ENCODE data around the gene DRAM1.

Gene DRAM1

DNA sequence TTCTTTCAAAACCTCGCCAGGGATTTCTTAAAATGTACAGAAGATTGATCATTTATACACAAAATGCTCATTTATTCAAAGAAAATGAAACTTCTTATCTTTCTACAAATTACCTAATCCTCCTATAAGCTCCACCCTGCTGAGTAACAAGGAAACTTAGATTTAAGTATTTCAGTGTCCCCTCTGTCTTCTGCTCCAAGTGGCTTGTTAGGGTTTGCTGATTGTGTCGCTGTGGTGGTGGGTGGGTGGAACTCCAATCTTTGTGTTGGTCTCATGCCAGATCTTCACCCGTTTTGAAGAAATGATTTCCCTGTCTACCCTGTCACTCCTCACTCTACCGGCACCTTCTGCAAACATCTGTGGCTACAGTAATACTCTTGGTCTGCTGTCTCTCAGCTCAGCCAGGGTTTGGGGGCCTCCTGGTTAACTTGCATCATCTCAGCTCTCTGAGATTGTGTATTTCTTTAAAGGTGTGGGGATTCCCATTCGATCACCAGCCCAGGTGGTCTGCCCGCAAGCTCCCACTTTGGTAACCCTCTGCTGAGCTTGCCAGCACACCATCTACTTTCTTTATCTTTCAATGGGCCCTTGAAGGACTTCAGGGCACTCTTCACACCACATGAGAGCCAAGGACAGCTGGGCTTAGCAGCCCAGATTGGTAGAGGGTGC, 73.8 kb downstream of the DRAM1 start:
- Histone ChIP-seq H3K18ac (ENCODE audit: low read depth in 1 of 2, low read length in 2 of 2) (no peak overlapping the region), H2AFZ (ENCODE audit: low read depth, low read length) (no peak overlapping the region), H3K4me1 (ENCODE audit: control insufficient read depth, insufficient read depth, low read depth, low read length) (no peaks in the 10 kb centered on the region), H3K14ac (ENCODE audit: low read length in 2 of 2) (no peak overlapping the region), H3K36me3 (ENCODE audit: control insufficient read depth in 1 of 2, insufficient read depth in 2 of 2, low read depth in 1 of 2, low read length in 2 of 2) (no peaks in the 10 kb centered on the region), H3K9ac (ENCODE audit: low read length) (no peak overlapping the region), H3K79me1 (replicated peaks; ENCODE audit: low read length, poor library complexity, severe bottlenecking) (no peaks in the 10 kb centered on the region), H3K4ac (ENCODE audit: low read depth in 1 of 2, low read length in 2 of 2) (no peak overlapping the region), H2AK5ac (ENCODE audit: low read length, severe bottlenecking) (no peak overlapping the region), H3K4me3 (ENCODE audit: insufficient read depth in 1 of 2, low read depth in 1 of 2, low read length in 2 of 2) (no peak overlapping the region), H2BK5ac (ENCODE audit: low read depth, low read length, poor library complexity, severe bottlenecking) (no peak overlapping the region), H4K91ac (ENCODE audit: low read length) (no peak overlapping the region), H3K23ac (ENCODE audit: low read length in 2 of 2) (no peak overlapping the region), H3K27ac (ENCODE audit: low read length, poor library complexity, severe bottlenecking) (no peak overlapping the region), H3K4me2 (ENCODE audit: low read length, poor library complexity, severe bottlenecking) (no peak overlapping the region), H2BK120ac (ENCODE audit: low read depth, low read length) (no peak overlapping the region), H2BK12ac (ENCODE audit: low read length in 2 of 2) (no peak overlapping the region), H2BK15ac (ENCODE audit: low read depth, poor library complexity, severe bottlenecking) (no peak overlapping the region), H3K9me3 (ENCODE audit: control insufficient read depth, low read length) (no peaks in the 10 kb centered on the region), H4K8ac (ENCODE audit: low read length) (no peak overlapping the region), H3K27me3 (ENCODE audit: control insufficient read depth in 1 of 2, insufficient read depth in 1 of 2, low read length in 2 of 2) (no peaks in the 10 kb centered on the region)
- WGBS = 84% methylated on average over 5 of the region's 6 CpGs
- no peak for DNase-seq

DNA sequence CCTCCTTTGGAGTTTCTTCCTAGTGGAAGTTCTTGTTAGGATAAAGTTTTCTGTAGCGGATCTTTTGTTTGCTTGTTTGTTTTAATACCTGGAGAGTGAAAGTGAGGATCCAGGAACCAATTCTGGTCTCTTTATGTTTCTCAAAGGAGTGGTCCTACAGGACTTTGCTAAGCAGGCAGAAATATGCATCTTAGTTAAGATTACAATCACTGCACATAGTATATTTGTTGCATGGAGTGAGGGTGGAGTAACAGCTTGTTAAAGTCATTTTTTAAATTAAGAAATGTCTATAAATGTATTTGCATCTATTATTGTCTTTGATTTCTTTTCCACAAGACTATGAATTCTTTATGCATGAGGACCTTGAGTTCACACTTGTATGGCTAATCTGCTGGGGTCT, 76.7 kb downstream of the DRAM1 start:
- Histone ChIP-seq H4K8ac (ENCODE audit: low read length) (no peak overlapping the region), H2BK12ac (ENCODE audit: low read length in 2 of 2) (no peak overlapping the region), H2BK15ac (ENCODE audit: low read depth, poor library complexity, severe bottlenecking) (no peak overlapping the region), H3K27me3 (ENCODE audit: control insufficient read depth in 1 of 2, insufficient read depth in 1 of 2, low read length in 2 of 2) (no peaks in the 10 kb centered on the region), H3K4ac (ENCODE audit: low read depth in 1 of 2, low read length in 2 of 2) (no peak overlapping the region), H4K91ac (ENCODE audit: low read length) (no peak overlapping the region), H2BK5ac (ENCODE audit: low read depth, low read length, poor library complexity, severe bottlenecking) (no peak overlapping the region), H2AK5ac (ENCODE audit: low read length, severe bottlenecking) (no peak overlapping the region), H3K9ac (ENCODE audit: low read length) (no peak overlapping the region), H3K9me3 (ENCODE audit: control insufficient read depth, low read length) (no peaks in the 10 kb centered on the region), H3K4me3 (ENCODE audit: insufficient read depth in 1 of 2, low read depth in 1 of 2, low read length in 2 of 2) (no peak overlapping the region), H2BK120ac (ENCODE audit: low read depth, low read length) (no peak overlapping the region), H3K23ac (ENCODE audit: low read length in 2 of 2) (no peak overlapping the region), H3K14ac (ENCODE audit: low read length in 2 of 2) (no peak overlapping the region), H3K36me3 (ENCODE audit: control insufficient read depth in 1 of 2, insufficient read depth in 2 of 2, low read depth in 1 of 2, low read length in 2 of 2) (no peaks in the 10 kb centered on the region), H3K27ac (ENCODE audit: low read length, poor library complexity, severe bottlenecking) (no peak overlapping the region), H3K4me2 (ENCODE audit: low read length, poor library complexity, severe bottlenecking) (no peak overlapping the region), H3K18ac (ENCODE audit: low read depth in 1 of 2, low read length in 2 of 2) (no peak overlapping the region), H3K79me1 (replicated peaks; ENCODE audit: low read length, poor library complexity, severe bottlenecking) (no peaks in the 10 kb centered on the region), H3K4me1 (ENCODE audit: control insufficient read depth, insufficient read depth, low read depth, low read length) (no peaks in the 10 kb centered on the region), H2AFZ (ENCODE audit: low read depth, low read length) (no peak overlapping the region)
- WGBS = 89% methylated on average over 1 of the region's 1 CpG
- no peak for DNase-seq

DNA sequence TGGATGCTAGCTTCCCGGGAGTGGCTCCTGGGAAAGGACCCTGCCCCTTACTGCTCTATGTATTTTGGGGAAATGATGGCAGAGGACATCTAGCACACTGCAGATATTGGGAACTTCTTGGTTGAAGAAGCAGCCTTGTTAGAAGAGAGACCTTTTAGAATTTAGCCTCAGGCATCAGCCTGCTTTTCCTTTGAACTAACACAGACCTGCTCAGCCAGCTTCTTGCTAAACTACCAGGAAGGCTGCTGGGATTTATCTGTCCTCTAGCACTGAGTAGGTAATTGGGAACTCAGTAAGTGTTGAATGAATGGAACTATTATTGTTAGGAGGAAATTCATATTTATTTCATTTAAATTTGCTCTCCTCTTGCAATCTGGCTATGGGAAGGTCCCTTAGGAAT, 77.3 kb downstream of the DRAM1 start:
- H2AFZ ChIP-seq (ENCODE audit: low read depth, low read length) = no peak overlapping the region
- H3K4me3 ChIP-seq (ENCODE audit: insufficient read depth in 1 of 2, low read depth in 1 of 2, low read length in 2 of 2) = no peak overlapping the region
- no peak for DNase-seq
- no peak overlapping the region for H3K9ac ChIP-seq (ENCODE audit: low read length)
- WGBS = 83% methylated on average over 1 of the region's 1 CpG
- H2BK15ac ChIP-seq (ENCODE audit: low read depth, poor library complexity, severe bottlenecking) = no peak overlapping the region
- no peak overlapping the region for H3K4me2 ChIP-seq (ENCODE audit: low read length, poor library complexity, severe bottlenecking)
- no peak overlapping the region for H3K14ac ChIP-seq (ENCODE audit: low read length in 2 of 2)
- peaks cover 3% of the 10 kb centered on the region for H3K9me3 ChIP-seq (ENCODE audit: control insufficient read depth, low read length)
- no peaks in the 10 kb centered on the region for H3K4me1 ChIP-seq (ENCODE audit: control insufficient read depth, insufficient read depth, low read depth, low read length)
- H3K4ac ChIP-seq (ENCODE audit: low read depth in 1 of 2, low read length in 2 of 2) = no peak overlapping the region
- no peak overlapping the region for H2AK5ac ChIP-seq (ENCODE audit: low read length, severe bottlenecking)
- no peaks in the 10 kb centered on the region for H3K36me3 ChIP-seq (ENCODE audit: control insufficient read depth in 1 of 2, insufficient read depth in 2 of 2, low read depth in 1 of 2, low read length in 2 of 2)
- no peak overlapping the region for H2BK12ac ChIP-seq (ENCODE audit: low read length in 2 of 2)
- H4K8ac ChIP-seq (ENCODE audit: low read length) = no peak overlapping the region
- no peak overlapping the region for H3K23ac ChIP-seq (ENCODE audit: low read length in 2 of 2)
- no peak overlapping the region for H2BK120ac ChIP-seq (ENCODE audit: low read depth, low read length)
- no peak overlapping the region for H2BK5ac ChIP-seq (ENCODE audit: low read depth, low read length, poor library complexity, severe bottlenecking)
- no peak overlapping the region for H3K27ac ChIP-seq (ENCODE audit: low read length, poor library complexity, severe bottlenecking)
- H4K91ac ChIP-seq (ENCODE audit: low read length) = peak overlapping the region; percentile 45
- no peaks in the 10 kb centered on the region for H3K79me1 ChIP-seq (replicated peaks; ENCODE audit: low read length, poor library complexity, severe bottlenecking)
- H3K27me3 ChIP-seq (ENCODE audit: control insufficient read depth in 1 of 2, insufficient read depth in 1 of 2, low read length in 2 of 2) = no peaks in the 10 kb centered on the region
- no peak overlapping the region for H3K18ac ChIP-seq (ENCODE audit: low read depth in 1 of 2, low read length in 2 of 2)

GRCh38 chr12:101957252-101957959, 80.0 kb downstream of the DRAM1 start:
- no peak overlapping the region for H3K4me3 ChIP-seq (ENCODE audit: insufficient read depth in 1 of 2, low read depth in 1 of 2, low read length in 2 of 2)

More at GRCh38 chr12:101957252-101957959, 80.0 kb downstream of the DRAM1 start:
- Histone ChIP-seq H2BK15ac (ENCODE audit: low read depth, poor library complexity, severe bottlenecking) (no peak overlapping the region), H3K36me3 (ENCODE audit: control insufficient read depth in 1 of 2, insufficient read depth in 2 of 2, low read depth in 1 of 2, low read length in 2 of 2) (no peaks in the 10 kb centered on the region), H2AFZ (ENCODE audit: low read depth, low read length) (no peak overlapping the region), H3K79me1 (replicated peaks; ENCODE audit: low read length, poor library complexity, severe bottlenecking) (no peaks in the 10 kb centered on the region), H2BK120ac (ENCODE audit: low read depth, low read length) (no peak overlapping the region), H3K23ac (ENCODE audit: low read length in 2 of 2) (no peak overlapping the region), H3K4ac (ENCODE audit: low read depth in 1 of 2, low read length in 2 of 2) (no peak overlapping the region), H3K9ac (ENCODE audit: low read length) (peak overlapping the region; percentile 82), H2AK5ac (ENCODE audit: low read length, severe bottlenecking) (no peak overlapping the region), H3K14ac (ENCODE audit: low read length in 2 of 2) (no peak overlapping the region), H3K18ac (ENCODE audit: low read depth in 1 of 2, low read length in 2 of 2) (no peak overlapping the region), H3K4me1 (ENCODE audit: control insufficient read depth, insufficient read depth, low read depth, low read length) (no peaks in the 10 kb centered on the region), H3K4me2 (ENCODE audit: low read length, poor library complexity, severe bottlenecking) (no peak overlapping the region), H3K27me3 (ENCODE audit: control insufficient read depth in 1 of 2, insufficient read depth in 1 of 2, low read length in 2 of 2) (no peaks in the 10 kb centered on the region), H3K27ac (ENCODE audit: low read length, poor library complexity, severe bottlenecking) (no peak overlapping the region), H4K8ac (ENCODE audit: low read length) (no peak overlapping the region), H2BK5ac (ENCODE audit: low read depth, low read length, poor library complexity, severe bottlenecking) (no peak overlapping the region), H3K9me3 (ENCODE audit: control insufficient read depth, low read length) (peaks cover 4% of the 10 kb centered on the region), H4K91ac (ENCODE audit: low read length) (no peak overlapping the region), H2BK12ac (ENCODE audit: low read length in 2 of 2) (no peak overlapping the region)
- 84% methylated on average over 2 of the region's 9 CpGs for whole genome bisulfite sequencing
- DNase-seq = no peak

Measured in mesenchymal stem cell (in vitro differentiated cells and primary cell).